ENCODE data around the gene FBXL15. TPM values are rescaled to one million over a fixed set of nuclear protein-coding genes. Genes with fewer than 3 reads are reported as not detected.

The FBXL15 gene
- total and polyA plus RNA-seq, 9 of the 15 experiments (the other 6 are each of a cell fraction or from before 2014, with no cell fraction given) = 0.08 to 25.9 (median 3.5) TPM

DNA sequence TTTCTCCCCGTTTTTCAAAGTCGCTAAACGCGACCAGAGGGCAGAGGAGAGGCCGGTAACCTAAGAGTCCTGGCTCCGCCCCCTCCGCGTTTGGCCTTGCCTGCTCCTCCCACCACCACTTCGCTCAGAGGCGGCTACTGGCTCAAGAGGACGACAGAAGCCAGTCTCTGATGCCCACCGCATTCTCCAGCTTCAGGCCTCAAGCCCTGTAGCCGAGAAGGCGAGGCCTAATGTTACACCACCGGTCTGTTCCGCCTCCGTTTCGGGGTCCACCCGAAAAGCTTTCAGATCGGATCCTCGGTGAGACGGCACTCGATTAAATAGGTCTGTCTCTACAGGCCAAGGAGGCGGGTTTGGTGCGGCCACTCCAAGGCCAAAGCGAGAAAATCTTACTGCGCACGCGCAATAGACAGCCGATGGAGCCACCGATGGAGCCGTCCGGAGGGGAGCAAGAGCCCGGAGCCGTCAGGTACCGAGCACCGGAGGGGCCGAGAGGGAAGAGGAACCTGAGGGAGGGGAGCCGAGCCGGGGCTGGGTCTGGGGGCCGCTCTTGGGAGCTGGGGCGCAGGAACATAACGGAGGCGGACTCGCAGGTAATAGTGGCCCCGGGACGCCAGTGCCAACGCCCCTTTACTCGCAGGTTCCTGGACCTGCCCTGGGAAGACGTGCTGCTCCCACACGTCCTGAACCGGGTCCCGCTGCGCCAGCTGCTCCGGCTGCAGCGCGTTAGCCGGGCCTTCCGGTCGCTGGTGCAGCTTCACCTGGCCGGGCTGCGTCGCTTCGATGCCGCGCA, at the start of gene FBXL15 (continued):
- TF ChIP-seq, protein P1, sequence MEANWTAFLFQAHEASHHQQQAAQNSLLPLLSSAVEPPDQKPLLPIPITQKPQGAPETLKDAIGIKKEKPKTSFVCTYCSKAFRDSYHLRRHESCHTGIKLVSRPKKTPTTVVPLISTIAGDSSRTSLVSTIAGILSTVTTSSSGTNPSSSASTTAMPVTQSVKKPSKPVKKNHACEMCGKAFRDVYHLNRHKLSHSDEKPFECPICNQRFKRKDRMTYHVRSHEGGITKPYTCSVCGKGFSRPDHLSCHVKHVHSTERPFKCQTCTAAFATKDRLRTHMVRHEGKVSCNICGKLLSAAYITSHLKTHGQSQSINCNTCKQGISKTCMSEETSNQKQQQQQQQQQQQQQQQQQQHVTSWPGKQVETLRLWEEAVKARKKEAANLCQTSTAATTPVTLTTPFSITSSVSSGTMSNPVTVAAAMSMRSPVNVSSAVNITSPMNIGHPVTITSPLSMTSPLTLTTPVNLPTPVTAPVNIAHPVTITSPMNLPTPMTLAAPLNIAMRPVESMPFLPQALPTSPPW (CRISPR knock-in tag; IDR thresholded peaks at IDR 0.05) = peak; percentile 64
- no peak for TF ChIP-seq CBX1 (IDR thresholded peaks at IDR 0.05; ENCODE audit: low read depth)
- TF ChIP-seq, protein P2, sequence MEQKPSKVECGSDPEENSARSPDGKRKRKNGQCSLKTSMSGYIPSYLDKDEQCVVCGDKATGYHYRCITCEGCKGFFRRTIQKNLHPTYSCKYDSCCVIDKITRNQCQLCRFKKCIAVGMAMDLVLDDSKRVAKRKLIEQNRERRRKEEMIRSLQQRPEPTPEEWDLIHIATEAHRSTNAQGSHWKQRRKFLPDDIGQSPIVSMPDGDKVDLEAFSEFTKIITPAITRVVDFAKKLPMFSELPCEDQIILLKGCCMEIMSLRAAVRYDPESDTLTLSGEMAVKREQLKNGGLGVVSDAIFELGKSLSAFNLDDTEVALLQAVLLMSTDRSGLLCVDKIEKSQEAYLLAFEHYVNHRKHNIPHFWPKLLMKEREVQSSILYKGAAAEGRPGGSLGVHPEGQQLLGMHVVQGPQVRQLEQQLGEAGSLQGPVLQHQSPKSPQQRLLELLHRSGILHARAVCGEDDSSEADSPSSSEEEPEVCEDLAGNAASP (IDR thresholded peaks at IDR 0.05) = no peak
- TF ChIP-seq ZNF3 (CRISPR knock-in tag; IDR thresholded peaks at IDR 0.05) = no peak
- TF ChIP-seq RBM15 (IDR thresholded peaks at IDR 0.05; ENCODE audit: insufficient read depth, low read length) = no peak
- no peak for TF ChIP-seq ZNF589 (CRISPR knock-in tag; IDR thresholded peaks at IDR 0.05; ENCODE audit: low read depth)
- peak; percentile 13; the same call in 1 of the 2 replicates for TF ChIP-seq CREB1 (IDR thresholded peaks at IDR 0.05)
- peak; percentile 64 for TF ChIP-seq CREB1 (CRISPR knock-in tag; IDR thresholded peaks at IDR 0.05)
- no peak for TF ChIP-seq ZNF785 (CRISPR knock-in tag; IDR thresholded peaks at IDR 0.05)
- TF ChIP-seq ZNF253 (CRISPR knock-in tag; conservative IDR thresholded peaks at IDR 0.05) = no peak
- peak; percentile 21 for TF ChIP-seq HMGN3 (IDR thresholded peaks at IDR 0.05; ENCODE audit: borderline replicate concordance, extremely low read depth, insufficient read length, low read depth, low read length)
- no peak for TF ChIP-seq TSC22D4 (tag; IDR thresholded peaks at IDR 0.05)
- peak; percentile 98 for TF ChIP-seq NCOA1 (IDR thresholded peaks at IDR 0.05; ENCODE audit: low read depth)
- TF ChIP-seq, protein P3, sequence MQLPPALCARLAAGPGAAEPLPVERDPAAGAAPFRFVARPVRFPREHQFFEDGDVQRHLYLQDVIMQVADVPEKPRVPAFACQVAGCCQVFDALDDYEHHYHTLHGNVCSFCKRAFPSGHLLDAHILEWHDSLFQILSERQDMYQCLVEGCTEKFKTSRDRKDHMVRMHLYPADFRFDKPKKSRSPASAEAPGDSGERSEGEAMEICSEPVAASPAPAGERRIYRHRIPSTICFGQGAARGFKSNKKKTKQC (CRISPR knock-in tag; IDR thresholded peaks at IDR 0.05) = no peak
- TF ChIP-seq, protein P4, sequence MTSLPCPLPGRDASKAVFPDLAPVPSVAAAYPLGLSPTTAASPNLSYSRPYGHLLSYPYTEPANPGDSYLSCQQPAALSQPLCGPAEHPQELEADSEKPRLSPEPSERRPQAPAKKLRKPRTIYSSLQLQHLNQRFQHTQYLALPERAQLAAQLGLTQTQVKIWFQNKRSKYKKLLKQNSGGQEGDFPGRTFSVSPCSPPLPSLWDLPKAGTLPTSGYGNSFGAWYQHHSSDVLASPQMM (CRISPR knock-in tag; IDR thresholded peaks at IDR 0.05) = no peak
- peak; percentile 64 for TF ChIP-seq TBP (optimal IDR thresholded peaks at IDR 0.05; ENCODE audit: low read depth, low read length)
- TF ChIP-seq ZNF696 (CRISPR knock-in tag; conservative IDR thresholded peaks at IDR 0.05) = no peak
- no peak for TF ChIP-seq POLR2H (tag; IDR thresholded peaks at IDR 0.05; ENCODE audit: low read depth)
- no peak for TF ChIP-seq STAT5A (IDR thresholded peaks at IDR 0.05; ENCODE audit: borderline replicate concordance, low read length)
- TF ChIP-seq, protein P5, sequence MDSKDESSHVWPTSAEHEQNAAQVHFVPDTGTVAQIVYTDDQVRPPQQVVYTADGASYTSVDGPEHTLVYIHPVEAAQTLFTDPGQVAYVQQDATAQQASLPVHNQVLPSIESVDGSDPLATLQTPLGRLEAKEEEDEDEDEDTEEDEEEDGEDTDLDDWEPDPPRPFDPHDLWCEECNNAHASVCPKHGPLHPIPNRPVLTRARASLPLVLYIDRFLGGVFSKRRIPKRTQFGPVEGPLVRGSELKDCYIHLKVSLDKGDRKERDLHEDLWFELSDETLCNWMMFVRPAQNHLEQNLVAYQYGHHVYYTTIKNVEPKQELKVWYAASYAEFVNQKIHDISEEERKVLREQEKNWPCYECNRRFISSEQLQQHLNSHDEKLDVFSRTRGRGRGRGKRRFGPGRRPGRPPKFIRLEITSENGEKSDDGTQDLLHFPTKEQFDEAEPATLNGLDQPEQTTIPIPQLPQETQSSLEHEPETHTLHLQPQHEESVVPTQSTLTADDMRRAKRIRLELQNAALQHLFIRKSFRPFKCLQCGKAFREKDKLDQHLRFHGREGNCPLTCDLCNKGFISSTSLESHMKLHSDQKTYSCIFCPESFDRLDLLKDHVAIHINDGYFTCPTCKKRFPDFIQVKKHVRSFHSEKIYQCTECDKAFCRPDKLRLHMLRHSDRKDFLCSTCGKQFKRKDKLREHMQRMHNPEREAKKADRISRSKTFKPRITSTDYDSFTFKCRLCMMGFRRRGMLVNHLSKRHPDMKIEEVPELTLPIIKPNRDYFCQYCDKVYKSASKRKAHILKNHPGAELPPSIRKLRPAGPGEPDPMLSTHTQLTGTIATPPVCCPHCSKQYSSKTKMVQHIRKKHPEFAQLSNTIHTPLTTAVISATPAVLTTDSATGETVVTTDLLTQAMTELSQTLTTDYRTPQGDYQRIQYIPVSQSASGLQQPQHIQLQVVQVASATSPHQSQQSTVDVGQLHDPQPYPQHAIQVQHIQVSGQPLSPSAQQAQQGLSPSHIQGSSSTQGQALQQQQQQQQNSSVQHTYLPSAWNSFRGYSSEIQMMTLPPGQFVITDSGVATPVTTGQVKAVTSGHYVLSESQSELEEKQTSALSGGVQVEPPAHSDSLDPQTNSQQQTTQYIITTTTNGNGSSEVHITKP (IDR thresholded peaks at IDR 0.05; ENCODE audit: partially characterized antibody) = peak; percentile 73
- no peak for TF ChIP-seq ZNF76 (CRISPR knock-in tag; IDR thresholded peaks at IDR 0.05; ENCODE audit: borderline replicate concordance)
